ENCODE results near the gene ADGRL1. TPM values are rescaled to one million over a fixed set of nuclear protein-coding genes. Genes with fewer than 3 reads are reported as not detected.
"Not testable (repeated sequence)": the region's sequence is repeated elsewhere in the genome, so short reads cannot be mapped to it uniquely, and the experiment has no call there.

ADGRL1 gene
- total RNA-seq, 1 donor from 2014 or later = 12.0 TPM

DNA sequence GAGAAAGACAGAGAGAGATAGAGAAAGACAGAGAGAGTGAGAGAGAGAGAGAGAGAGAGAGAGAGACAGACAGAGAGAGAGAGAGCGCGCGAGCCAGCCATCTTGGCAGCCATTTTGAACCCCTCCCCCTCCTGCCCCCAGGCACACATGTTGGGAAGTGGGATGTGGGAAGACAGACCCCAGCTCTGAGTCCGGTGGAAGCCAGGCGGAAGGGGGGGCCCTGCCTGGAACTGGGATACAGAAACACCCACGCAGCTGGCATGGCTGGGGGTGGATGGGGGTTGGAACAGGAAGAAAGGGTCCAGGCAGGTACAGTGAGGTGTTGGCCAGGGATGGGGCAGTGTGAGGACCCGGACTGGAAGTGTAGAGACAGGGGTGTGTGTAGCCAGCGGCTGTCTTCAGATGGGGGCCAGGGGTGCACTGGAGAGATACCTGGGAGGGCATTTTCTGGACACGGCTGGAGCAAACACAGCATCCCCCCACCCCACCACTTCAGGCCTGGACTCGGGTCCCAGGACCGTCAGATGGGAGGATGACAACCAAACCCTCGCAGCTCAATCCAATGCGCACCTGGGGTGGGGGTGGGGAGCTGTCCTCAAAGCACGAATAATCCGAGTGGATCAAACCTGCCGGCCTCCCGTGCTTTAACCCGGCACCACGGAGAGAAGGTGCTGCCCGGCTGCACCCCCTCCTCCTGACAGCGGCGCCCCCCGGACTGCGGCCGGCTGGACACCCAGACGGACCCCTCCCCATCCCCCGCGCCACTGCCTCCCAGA is 1.1 kb downstream of the ADGRL1 start:
- H3K9ac ChIP-seq (ENCODE audit: low read depth in 1 of 3, low read length in 3 of 3); H3K36me3 ChIP-seq (ENCODE audit: control insufficient read depth in 3 of 3, insufficient read depth in 3 of 3, low read length in 3 of 3); H3K27ac ChIP-seq (ENCODE audit: low read depth, low read length); H3K4me1 ChIP-seq (ENCODE audit: control insufficient read depth in 3 of 3, insufficient read depth in 3 of 3, low read length in 3 of 3); H3K9me3 ChIP-seq (ENCODE audit: control insufficient read depth in 3 of 3, low read length in 3 of 3): not testable (repeated sequence)
- H3K4me3 ChIP-seq (ENCODE audit: low read length in 3 of 3) = peak overlapping the region in 2 of 3 donors; percentile 30 to 40
- H3K27me3 ChIP-seq (ENCODE audit: control insufficient read depth in 3 of 3, insufficient read depth in 3 of 3, low read length in 3 of 3) = peaks cover 2 to 19% (median 17%) of the 10 kb centered on the region in 3 donors

GRCh38 chr19:14204219-14204618 is 1.8 kb downstream of the ADGRL1 start:
- not testable (repeated sequence) for H3K36me3 ChIP-seq (ENCODE audit: control insufficient read depth in 3 of 3, insufficient read depth in 3 of 3, low read length in 3 of 3); H3K9ac ChIP-seq (ENCODE audit: low read depth in 1 of 3, low read length in 3 of 3); H3K4me1 ChIP-seq (ENCODE audit: control insufficient read depth in 3 of 3, insufficient read depth in 3 of 3, low read length in 3 of 3); H3K27ac ChIP-seq (ENCODE audit: low read depth, low read length); H3K4me3 ChIP-seq (ENCODE audit: low read length in 3 of 3); H3K9me3 ChIP-seq (ENCODE audit: control insufficient read depth in 3 of 3, low read length in 3 of 3)
- H3K27me3 ChIP-seq (ENCODE audit: control insufficient read depth in 3 of 3, insufficient read depth in 3 of 3, low read length in 3 of 3) = peaks cover 0 to 16% (median 13%) of the 10 kb centered on the region in 3 donors

- not testable (repeated sequence) for H3K27ac ChIP-seq (ENCODE audit: low read depth, low read length); H3K9me3 ChIP-seq (ENCODE audit: control insufficient read depth in 3 of 3, low read length in 3 of 3); H3K36me3 ChIP-seq (ENCODE audit: control insufficient read depth in 3 of 3, insufficient read depth in 3 of 3, low read length in 3 of 3); H3K9ac ChIP-seq (ENCODE audit: low read depth in 1 of 3, low read length in 3 of 3); H3K4me3 ChIP-seq (ENCODE audit: low read length in 3 of 3); H3K4me1 ChIP-seq (ENCODE audit: control insufficient read depth in 3 of 3, insufficient read depth in 3 of 3, low read length in 3 of 3)
- H3K27me3 ChIP-seq (ENCODE audit: control insufficient read depth in 3 of 3, insufficient read depth in 3 of 3, low read length in 3 of 3) = peaks cover 0 to 16% (median 12%) of the 10 kb centered on the region in 3 donors
These were observed 2.2 kb downstream of the ADGRL1 start for GRCh38 chr19:14203788-14204187.

GRCh38 chr19:14203177-14203576 is 2.8 kb downstream of the ADGRL1 start:
- H3K4me3 ChIP-seq (ENCODE audit: low read length in 3 of 3) = no peak overlapping the region
- no peak overlapping the region for H3K27ac ChIP-seq (ENCODE audit: low read depth, low read length)
- no peak overlapping the region for H3K9ac ChIP-seq (ENCODE audit: low read depth in 1 of 3, low read length in 3 of 3)
- peaks cover 0 to 13% (median 9%) of the 10 kb centered on the region in 3 donors for H3K27me3 ChIP-seq (ENCODE audit: control insufficient read depth in 3 of 3, insufficient read depth in 3 of 3, low read length in 3 of 3)
- no peaks in the 10 kb centered on the region for H3K9me3 ChIP-seq (ENCODE audit: control insufficient read depth in 3 of 3, low read length in 3 of 3)
- H3K4me1 ChIP-seq (ENCODE audit: control insufficient read depth in 3 of 3, insufficient read depth in 3 of 3, low read length in 3 of 3) = no peaks in the 10 kb centered on the region
- no peaks in the 10 kb centered on the region for H3K36me3 ChIP-seq (ENCODE audit: control insufficient read depth in 3 of 3, insufficient read depth in 3 of 3, low read length in 3 of 3)

DNA sequence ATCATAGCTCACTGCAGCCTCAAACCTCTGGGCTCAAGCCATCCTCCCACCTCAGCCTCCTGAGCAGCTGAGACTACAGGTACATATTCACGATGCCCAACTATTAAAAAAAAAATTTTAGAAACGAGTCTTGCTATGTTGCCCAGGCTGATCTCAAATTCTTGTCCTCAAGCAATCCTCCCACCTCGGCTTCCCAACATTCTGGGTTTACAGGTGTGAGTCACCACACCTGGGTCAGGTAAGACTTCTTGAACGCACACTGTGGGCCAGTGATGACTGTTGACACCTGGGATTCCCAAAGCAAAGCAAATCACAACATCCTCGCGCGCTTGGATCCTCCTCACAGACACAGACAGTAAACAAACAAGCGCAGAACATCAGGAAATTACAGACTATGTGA is 4.5 kb downstream of the ADGRL1 start:
- H3K27me3 ChIP-seq (ENCODE audit: control insufficient read depth in 3 of 3, insufficient read depth in 3 of 3, low read length in 3 of 3) = peaks cover 0 to 13% (median 3%) of the 10 kb centered on the region in 3 donors
- not testable (repeated sequence) for H3K4me1 ChIP-seq (ENCODE audit: control insufficient read depth in 3 of 3, insufficient read depth in 3 of 3, low read length in 3 of 3); H3K27ac ChIP-seq (ENCODE audit: low read depth, low read length); H3K9ac ChIP-seq (ENCODE audit: low read depth in 1 of 3, low read length in 3 of 3); H3K36me3 ChIP-seq (ENCODE audit: control insufficient read depth in 3 of 3, insufficient read depth in 3 of 3, low read length in 3 of 3); H3K4me3 ChIP-seq (ENCODE audit: low read length in 3 of 3); H3K9me3 ChIP-seq (ENCODE audit: control insufficient read depth in 3 of 3, low read length in 3 of 3)

DNA sequence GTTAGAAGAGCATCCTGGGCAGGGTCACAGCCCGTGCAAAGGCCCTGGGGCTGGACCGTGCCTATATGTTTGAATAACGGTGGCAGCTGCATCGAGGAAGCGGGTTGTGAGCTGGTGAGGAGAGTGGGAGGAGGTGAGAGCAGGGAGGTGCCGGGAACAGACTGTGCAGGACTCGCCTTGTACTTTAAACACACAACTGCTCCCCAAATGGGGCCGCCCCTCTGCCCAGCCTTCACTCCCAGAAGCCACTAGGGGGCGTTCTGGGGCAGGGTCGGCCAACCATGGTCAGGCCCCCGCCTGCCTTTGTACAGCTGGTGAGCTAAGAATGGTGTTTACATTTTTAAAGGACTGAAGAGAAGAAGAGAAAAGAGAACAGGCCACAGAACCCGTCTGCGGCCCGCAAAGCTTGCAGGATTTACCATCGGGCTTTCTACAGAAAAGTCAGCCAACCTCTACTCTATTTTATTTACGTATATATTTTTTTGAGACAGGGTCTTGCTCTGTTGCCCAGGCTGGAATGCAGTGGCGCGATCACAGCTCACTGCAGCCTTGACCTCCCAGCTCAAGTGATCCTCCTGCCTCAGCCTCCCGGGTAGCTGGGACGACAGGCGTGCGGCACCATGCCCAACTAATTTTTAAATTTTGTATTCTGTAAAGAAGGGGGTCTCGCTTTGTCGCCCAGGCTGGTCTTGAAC is 5.7 kb downstream of the ADGRL1 start:
- not testable (repeated sequence) for H3K27ac ChIP-seq (ENCODE audit: low read depth, low read length); H3K9me3 ChIP-seq (ENCODE audit: control insufficient read depth in 3 of 3, low read length in 3 of 3); H3K4me1 ChIP-seq (ENCODE audit: control insufficient read depth in 3 of 3, insufficient read depth in 3 of 3, low read length in 3 of 3); H3K9ac ChIP-seq (ENCODE audit: low read depth in 1 of 3, low read length in 3 of 3); H3K4me3 ChIP-seq (ENCODE audit: low read length in 3 of 3); H3K36me3 ChIP-seq (ENCODE audit: control insufficient read depth in 3 of 3, insufficient read depth in 3 of 3, low read length in 3 of 3)
- H3K27me3 ChIP-seq (ENCODE audit: control insufficient read depth in 3 of 3, insufficient read depth in 3 of 3, low read length in 3 of 3) = peaks cover 0 to 13% (median 3%) of the 10 kb centered on the region in 3 donors

- H3K9me3 ChIP-seq (ENCODE audit: control insufficient read depth in 3 of 3, low read length in 3 of 3) = no peaks in the 10 kb centered on the region
- H3K27me3 ChIP-seq (ENCODE audit: control insufficient read depth in 3 of 3, insufficient read depth in 3 of 3, low read length in 3 of 3) = peaks cover 0 to 3% (median 0%) of the 10 kb centered on the region in 3 donors
- H3K36me3 ChIP-seq (ENCODE audit: control insufficient read depth in 3 of 3, insufficient read depth in 3 of 3, low read length in 3 of 3) = no peaks in the 10 kb centered on the region
- H3K9ac ChIP-seq (ENCODE audit: low read depth in 1 of 3, low read length in 3 of 3) = no peak overlapping the region
- no peak overlapping the region for H3K4me3 ChIP-seq (ENCODE audit: low read length in 3 of 3)
- H3K4me1 ChIP-seq (ENCODE audit: control insufficient read depth in 3 of 3, insufficient read depth in 3 of 3, low read length in 3 of 3) = no peaks in the 10 kb centered on the region
- no peak overlapping the region for H3K27ac ChIP-seq (ENCODE audit: low read depth, low read length)
These were observed 7.3 kb downstream of the ADGRL1 start for GRCh38 chr19:14198384-14199376.

DNA sequence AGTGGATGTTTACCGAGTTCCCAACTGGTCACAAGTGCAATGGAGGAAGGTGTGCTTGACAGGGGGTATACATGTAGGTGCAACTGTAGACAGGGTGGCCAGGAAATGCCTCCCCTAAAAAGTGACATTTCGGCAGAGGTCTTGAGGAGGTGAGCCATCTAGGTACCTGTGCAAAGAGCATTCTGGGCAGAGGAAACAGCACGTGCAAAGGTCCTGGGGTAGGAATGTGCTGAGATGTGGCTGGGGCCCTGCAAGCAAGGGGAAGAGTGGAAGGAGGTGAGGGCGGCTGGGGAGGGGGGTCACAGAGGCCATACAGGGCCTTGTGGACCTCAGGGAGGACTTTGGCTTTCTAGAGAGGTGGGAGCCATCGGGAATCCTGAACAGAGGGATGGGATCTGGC is 8.1 kb downstream of the ADGRL1 start:
- H3K9me3 ChIP-seq (ENCODE audit: control insufficient read depth in 3 of 3, low read length in 3 of 3) = no peaks in the 10 kb centered on the region
- H3K27ac ChIP-seq (ENCODE audit: low read depth, low read length) = no peak overlapping the region
- peaks cover 0 to 3% (median 0%) of the 10 kb centered on the region in 3 donors for H3K27me3 ChIP-seq (ENCODE audit: control insufficient read depth in 3 of 3, insufficient read depth in 3 of 3, low read length in 3 of 3)
- H3K4me3 ChIP-seq (ENCODE audit: low read length in 3 of 3) = no peak overlapping the region
- no peaks in the 10 kb centered on the region for H3K36me3 ChIP-seq (ENCODE audit: control insufficient read depth in 3 of 3, insufficient read depth in 3 of 3, low read length in 3 of 3)
- no peaks in the 10 kb centered on the region for H3K4me1 ChIP-seq (ENCODE audit: control insufficient read depth in 3 of 3, insufficient read depth in 3 of 3, low read length in 3 of 3)
- H3K9ac ChIP-seq (ENCODE audit: low read depth in 1 of 3, low read length in 3 of 3) = no peak overlapping the region

- H3K36me3 ChIP-seq (ENCODE audit: control insufficient read depth in 3 of 3, insufficient read depth in 3 of 3, low read length in 3 of 3); H3K9ac ChIP-seq (ENCODE audit: low read depth in 1 of 3, low read length in 3 of 3); H3K4me1 ChIP-seq (ENCODE audit: control insufficient read depth in 3 of 3, insufficient read depth in 3 of 3, low read length in 3 of 3): not testable (repeated sequence)
These were observed 8.7 kb downstream of the ADGRL1 start for GRCh38 chr19:14197288-14197687.

More at GRCh38 chr19:14197288-14197687, 8.7 kb downstream of the ADGRL1 start:
- not testable (repeated sequence) for H3K9me3 ChIP-seq (ENCODE audit: control insufficient read depth in 3 of 3, low read length in 3 of 3); H3K27me3 ChIP-seq (ENCODE audit: control insufficient read depth in 3 of 3, insufficient read depth in 3 of 3, low read length in 3 of 3); H3K4me3 ChIP-seq (ENCODE audit: low read length in 3 of 3); H3K27ac ChIP-seq (ENCODE audit: low read depth, low read length)
